ENCODE measurements around the gene TP53TG5.

- no peak for TF ChIP-seq POLR2A (IDR thresholded peaks at IDR 0.05)
- no peak for TF ChIP-seq CTCF (IDR thresholded peaks at IDR 0.05 in 4 of 5, conservative IDR thresholded peaks at IDR 0.05 in 1 of 5)
Observed at GRCh38 chr20:45353746-45354145, 24.4 kb downstream of the TP53TG5 start.

All from gastrocnemius medialis (tissue), 4 donors.